Breast epithelium (tissue), 4 donors: ENCODE measurements around the gene SIRT3. TPM values are rescaled to one million over a fixed set of nuclear protein-coding genes. Genes with fewer than 3 reads are reported as not detected.
"Not testable (repeated sequence)": the region's sequence is repeated elsewhere in the genome, so short reads cannot be mapped to it uniquely, and the experiment has no call there.

Source experiments
- DNase-seq, 2 donors: peaks; one replicate each; pipeline ENCODE4 v3.0.0-alpha.2; 2019; ENCODE audit warnings: low spot score in 2 of 2
- H3K27ac ChIP-seq, 2 donors: fragments of 200-600 bp; sonication (generic) in 1 of 2; one replicate each; pipeline ENCODE4 v1.5.1; 2016 to 2019; ENCODE audit warnings: mild to moderate bottlenecking in 1 of 2
- H3K27me3 ChIP-seq, 2 donors: fragments of 200-600 bp; sonication (generic) in 1 of 2; one replicate each; pipeline versions ENCODE4 v1.5.1 to v1.6.0; 2017 to 2019; ENCODE audit warnings: control low read depth in 1 of 2, mild to moderate bottlenecking in 1 of 2
- H3K36me3 ChIP-seq: fragments of 200-600 bp; one replicate; pipeline ENCODE4 v1.5.1; 2019
- H3K4me1 ChIP-seq, 2 donors: fragments of 200-600 bp; sonication (generic); one replicate each; pipeline ENCODE4 v1.5.1; 2016 to 2019; ENCODE audit warnings: control low read depth in 1 of 2
- H3K4me3 ChIP-seq, 3 donors: fragments of 200-600 bp; sonication (generic); 1 replicate in 2 of 3; 2 replicates in 1 of 3; pipeline ENCODE4 v1.5.1; 2016 to 2019; ENCODE audit warnings: mild to moderate bottlenecking in 3 of 3, moderate library complexity in 2 of 3
- H3K9me3 ChIP-seq, 2 donors: fragments of 200-600 bp; sonication (generic) in 1 of 2; one replicate each; pipeline ENCODE4 v1.5.1; 2016 to 2019; ENCODE audit warnings: control low read depth in 1 of 2
- CTCF ChIP-seq, 3 donors: fragments of 450-650 bp; IDR thresholded peaks; one replicate each; pipeline ENCODE4 v1.5.1; 2016 to 2017; ENCODE audit warnings: antibody characterized with exemption in 3 of 3, mild to moderate bottlenecking in 3 of 3, moderate library complexity in 3 of 3
- POLR2A ChIP-seq: fragments of 450-650 bp; IDR thresholded peaks from one replicate; pipeline ENCODE4 v1.6.1; 2016; ENCODE audit warnings: antibody characterized with exemption, mild to moderate bottlenecking, moderate library complexity
- POLR2AphosphoS5 ChIP-seq, 3 donors: sonication (generic); formaldehyde crosslinking; IDR thresholded peaks; one replicate each; pipeline ENCODE4 v1.6.1; 2017; ENCODE audit warnings: antibody characterized with exemption in 3 of 3
- intact Hi-C: fragments of 100-400 bp; cut with DNase I; formaldehyde crosslinking; loops from one replicate; pipeline ENCODE4 v1.15.1; 2023; ENCODE audit warnings: low total_unique reads
- total RNA-seq, 3 donors: library from RNA; depleted of rRNA; stranded (reverse); fragments of >200 nt; gene quantifications; one replicate each; pipeline ENCODE4 v1.1.0, GENCODE V29; 2016

SIRT3 gene
- total RNA-seq, 3 donors from 2014 or later, result 17.3 to 21.4 (median 19.3) TPM

GRCh38 chr11:196786-197731 is 39.1 kb downstream of the SIRT3 start:
- H3K36me3 ChIP-seq, result no peaks in the 10 kb centered on the region
- TF ChIP-seq POLR2AphosphoS5 (IDR thresholded peaks at IDR 0.05), result no peak
- TF ChIP-seq POLR2A, result no peak
- TF ChIP-seq CTCF (IDR thresholded peaks at IDR 0.05), result no peak
- no peaks in the 10 kb centered on the region for H3K4me1 ChIP-seq
- no peaks in the 10 kb centered on the region for H3K27me3 ChIP-seq
- intact Hi-C loops, result no loop called here
- H3K9me3 ChIP-seq, result no peaks in the 10 kb centered on the region
- no peak overlapping the region for H3K27ac ChIP-seq
- DNase-seq, result no peak
- no peak overlapping the region for H3K4me3 ChIP-seq

- intact Hi-C loops, H3K9me3 ChIP-seq, H3K27ac ChIP-seq, H3K4me3 ChIP-seq, H3K4me1 ChIP-seq, H3K36me3 ChIP-seq, H3K27me3 ChIP-seq: not testable (repeated sequence)
- DNase-seq, result peak in 1 of 2 donors; percentile 15
These were observed 42.7 kb downstream of the SIRT3 start for GRCh38 chr11:193481-193880.

GRCh38 chr11:192674-193128 is 43.4 kb downstream of the SIRT3 start, which contains the start of gene SCGB1C1:
TSS of gene SCGB1C1 (plus strand) at chr11:193078. CDS start at chr11:193100, 22 bp downstream.
- H3K27me3 ChIP-seq, DNase-seq, H3K4me3 ChIP-seq, H3K4me1 ChIP-seq, H3K27ac ChIP-seq, intact Hi-C loops, H3K36me3 ChIP-seq, H3K9me3 ChIP-seq: not testable (repeated sequence)

GRCh38 chr11:191490-192478 is 44.4 kb downstream of the SIRT3 start:
- H3K4me3 ChIP-seq, H3K27me3 ChIP-seq, H3K9me3 ChIP-seq, H3K36me3 ChIP-seq, intact Hi-C loops, H3K27ac ChIP-seq, H3K4me1 ChIP-seq: not testable (repeated sequence)
- DNase-seq, result peak in 1 of 2 donors; percentile 44
- TF ChIP-seq CTCF (IDR thresholded peaks at IDR 0.05), result peak in 1 of 3 donors; percentile 42

- H3K4me3 ChIP-seq, H3K36me3 ChIP-seq, H3K27me3 ChIP-seq, H3K4me1 ChIP-seq, H3K9me3 ChIP-seq, intact Hi-C loops, H3K27ac ChIP-seq, DNase-seq: not testable (repeated sequence)
These were observed 45.6 kb downstream of the SIRT3 start for GRCh38 chr11:190546-190945.

- H3K27me3 ChIP-seq, H3K4me1 ChIP-seq, H3K4me3 ChIP-seq, H3K36me3 ChIP-seq, H3K27ac ChIP-seq, H3K9me3 ChIP-seq, intact Hi-C loops: not testable (repeated sequence)
- DNase-seq, result peak in 1 of 2 donors; percentile 60
These were observed 46.3 kb downstream of the SIRT3 start for GRCh38 chr11:189843-190311.

GRCh38 chr11:189200-189783 is 46.9 kb downstream of the SIRT3 start:
- H3K9me3 ChIP-seq, H3K4me3 ChIP-seq, H3K27ac ChIP-seq, DNase-seq, intact Hi-C loops, H3K36me3 ChIP-seq, H3K4me1 ChIP-seq, H3K27me3 ChIP-seq: not testable (repeated sequence)

GRCh38 chr11:180242-180641 is 55.9 kb downstream of the SIRT3 start:
- H3K36me3 ChIP-seq, H3K27ac ChIP-seq, H3K9me3 ChIP-seq, H3K4me3 ChIP-seq, H3K27me3 ChIP-seq, intact Hi-C loops, DNase-seq, H3K4me1 ChIP-seq: not testable (repeated sequence)
